Measurements from ENCODE around the gene PIGP.
"Not testable (repeated sequence)": the region's sequence is repeated elsewhere in the genome, so short reads cannot be mapped to it uniquely, and the experiment has no call there.

Gene PIGP

GRCh38 chr21:37041706-37042271 is 31.1 kb downstream of the PIGP start:
- no peak for DNase-seq

GRCh38 chr21:37040212-37040611 is 32.7 kb downstream of the PIGP start:
- no peak for DNase-seq

GRCh38 chr21:37039411-37040075 is 33.3 kb downstream of the PIGP start:
- no peak for DNase-seq

GRCh38 chr21:37036177-37036576 is 36.7 kb downstream of the PIGP start:
- DNase-seq: no peak

GRCh38 chr21:37034394-37034793 is 38.5 kb downstream of the PIGP start:
- not testable (repeated sequence) for DNase-seq

- peak in 1 of 14 donors; percentile 1 for DNase-seq
Observed at GRCh38 chr21:37032877-37033471, 39.9 kb downstream of the PIGP start.

- DNase-seq: no peak
Observed at GRCh38 chr21:37032293-37032692, 40.6 kb downstream of the PIGP start.

- no peak for DNase-seq
Observed at GRCh38 chr21:37030864-37031263, 42.0 kb downstream of the PIGP start.

- DNase-seq: no peak
Observed at GRCh38 chr21:37028570-37028969, 44.3 kb downstream of the PIGP start.

- no peak for DNase-seq
Observed at GRCh38 chr21:37026499-37026898, 46.4 kb downstream of the PIGP start.

- DNase-seq: no peak
Observed at GRCh38 chr21:37017951-37018679, 54.8 kb downstream of the PIGP start.
